Uterus (tissue), 4 donors: ENCODE results near the gene NUDT2. TPM values are rescaled to one million over a fixed set of nuclear protein-coding genes. Genes with fewer than 3 reads are reported as not detected.

Experiments used
- DNase-seq, 2 donors: peaks; one replicate each; pipeline ENCODE4 v3.0.0-alpha.2; 2019 to 2020
- H3K27ac ChIP-seq, 2 donors: fragments of 200-600 bp; sonication (generic); 1 replicate in 1 of 2; 2 replicates in 1 of 2; pipeline ENCODE4 v1.5.1; 2016 to 2018
- H3K27me3 ChIP-seq, 2 donors: fragments of 200-600 bp; sonication (generic); one replicate each; pipeline ENCODE4 v1.5.1; 2018 to 2019; ENCODE audit warnings: control low read depth in 1 of 2
- H3K36me3 ChIP-seq, 2 donors: fragments of 200-600 bp; sonication (generic); one replicate each; pipeline ENCODE4 v1.5.1; 2019; ENCODE audit warnings: control low read depth in 1 of 2
- H3K4me1 ChIP-seq, 2 donors: fragments of 200-600 bp; sonication (generic); one replicate each; pipeline ENCODE4 v1.5.1; 2018 to 2019; ENCODE audit warnings: control low read depth in 1 of 2
- H3K4me3 ChIP-seq, 2 donors: fragments of 200-600 bp; sonication (generic); 1 replicate in 1 of 2; 2 replicates in 1 of 2; pipeline ENCODE4 v1.5.1; 2018 to 2019; ENCODE audit warnings: mild to moderate bottlenecking in 1 of 2
- H3K9me3 ChIP-seq, 2 donors: fragments of 200-600 bp; sonication (generic); one replicate each; pipeline ENCODE4 v1.5.1; 2019; ENCODE audit warnings: control low read depth in 1 of 2
- CTCF ChIP-seq, 4 experiments: fragments of 200-600 bp in 2 of 4; fragments of 450-650 bp in 2 of 4; sonication (generic) in 2 of 4; IDR thresholded peaks; one replicate each; pipeline ENCODE4 v1.5.1; 2016 to 2019; ENCODE audit warnings: antibody characterized with exemption in 4 of 4, mild to moderate bottlenecking in 2 of 4, moderate library complexity in 1 of 4
- POLR2A ChIP-seq, 2 donors: fragments of 450-650 bp; IDR thresholded peaks; one replicate each; pipeline ENCODE4 v1.6.1; 2016; ENCODE audit warnings: antibody characterized with exemption in 2 of 2, mild to moderate bottlenecking in 1 of 2, moderate library complexity in 1 of 2
- intact Hi-C: fragments of 100-400 bp; cut with DNase I; formaldehyde crosslinking; loops from one replicate; pipeline ENCODE4 v1.15.1; 2023; ENCODE audit warnings: low total_unique reads
- total RNA-seq, 4 donors: library from RNA; depleted of rRNA in 3 of 4; stranded (reverse); fragments of >200 nt in 3 of 4; gene quantifications; one replicate each; pipeline versions ENCODE4 v1.1.0 to v1.2.4, GENCODE V29; 2014 to 2023
- donor health status: DM: yes; HTN: yes; CAD: no.

Gene NUDT2
- total RNA-seq, 4 donors from 2014 or later = 7.6 to 24.6 (median 20.2) TPM

- intact Hi-C loops = no loop called here
- no peak for TF ChIP-seq POLR2A (IDR thresholded peaks at IDR 0.05)
- TF ChIP-seq CTCF (IDR thresholded peaks at IDR 0.05) = no peak
- Histone ChIP-seq H3K27me3 (no peaks in the 10 kb centered on the region), H3K36me3 (no peaks in the 10 kb centered on the region), H3K27ac (peak overlapping the region; percentile 11 to 35), H3K4me1 (peaks cover 0 to 4% of the 10 kb centered on the region in 2 donors), H3K9me3 (no peaks in the 10 kb centered on the region), H3K4me3 (peak overlapping the region; percentile 7 to 10)
- no peak for DNase-seq
Observed at GRCh38 chr9:34380034-34380510, 50.7 kb downstream of the NUDT2 start.

- intact Hi-C loops = no loop called here
- H3K27ac ChIP-seq = peak overlapping the region in 1 of 2 donors; percentile 32
- no peaks in the 10 kb centered on the region for H3K27me3 ChIP-seq
- DNase-seq = peak; percentile 73 to 80
- peak overlapping the region; percentile 43 for H3K4me3 ChIP-seq
- TF ChIP-seq CTCF (IDR thresholded peaks at IDR 0.05) = no peak
- peak in 1 of 2 donors; percentile 53 for TF ChIP-seq POLR2A (IDR thresholded peaks at IDR 0.05)
- peaks cover 0 to 4% of the 10 kb centered on the region in 2 donors for H3K4me1 ChIP-seq
- no peaks in the 10 kb centered on the region for H3K36me3 ChIP-seq
- H3K9me3 ChIP-seq = no peaks in the 10 kb centered on the region
Observed at GRCh38 chr9:34380511-34381315, 51.3 kb downstream of the NUDT2 start.

- TF ChIP-seq POLR2A (IDR thresholded peaks at IDR 0.05) (no peak), CTCF (IDR thresholded peaks at IDR 0.05) (no peak)
- Histone ChIP-seq H3K27ac (peak overlapping the region in 1 of 2 donors; percentile 32), H3K36me3 (no peaks in the 10 kb centered on the region), H3K4me1 (peaks cover 0 to 4% of the 10 kb centered on the region in 2 donors), H3K9me3 (no peaks in the 10 kb centered on the region), H3K27me3 (no peaks in the 10 kb centered on the region), H3K4me3 (peak overlapping the region in 1 of 2 donors; percentile 43)
- DNase-seq = no peak
- intact Hi-C loops = no loop called here
Observed at GRCh38 chr9:34381323-34381722, 52.0 kb downstream of the NUDT2 start.

- TF ChIP-seq POLR2A (IDR thresholded peaks at IDR 0.05) (no peak), CTCF (IDR thresholded peaks at IDR 0.05) (no peak)
- Histone ChIP-seq H3K27me3 (no peaks in the 10 kb centered on the region), H3K4me3 (no peak overlapping the region), H3K36me3 (no peaks in the 10 kb centered on the region), H3K27ac (no peak overlapping the region), H3K4me1 (peaks cover 0 to 4% of the 10 kb centered on the region in 2 donors), H3K9me3 (no peaks in the 10 kb centered on the region)
- intact Hi-C loops = no loop called here
- no peak for DNase-seq
Observed at GRCh38 chr9:34382054-34382453, 52.7 kb downstream of the NUDT2 start.

- no peaks in the 10 kb centered on the region for H3K27me3 ChIP-seq
- H3K4me3 ChIP-seq = no peak overlapping the region
- no peaks in the 10 kb centered on the region for H3K36me3 ChIP-seq
- TF ChIP-seq POLR2A (IDR thresholded peaks at IDR 0.05) = no peak
- no peak for TF ChIP-seq CTCF (IDR thresholded peaks at IDR 0.05)
- no peaks in the 10 kb centered on the region for H3K9me3 ChIP-seq
- DNase-seq = no peak
- intact Hi-C loops = no loop called here
- H3K27ac ChIP-seq = no peak overlapping the region
- H3K4me1 ChIP-seq = peaks cover 0 to 4% of the 10 kb centered on the region in 2 donors
Observed at GRCh38 chr9:34382879-34383278, 53.5 kb downstream of the NUDT2 start.
